WTC11 (cell line): ENCODE data around the gene CACNB1.
A peak's percentile ranks its signal among the peaks of the same experiment; 100 is the strongest.

Source experiments
- CTCF ChIP-seq: fragments of 200-600 bp; IDR thresholded peaks from 2 replicates; pipeline ENCODE4 v1.8.0; 2022; ENCODE audit warnings: antibody characterized with exemption
- JUN ChIP-seq: sonication (generic); formaldehyde crosslinking; IDR thresholded peaks from 2 replicates; pipeline ENCODE4 v1.8.0; 2023; ENCODE audit warnings: mild to moderate bottlenecking, missing genetic modification reagents
- MXD4 ChIP-seq: fragments of 250-450 bp; sonication (Bioruptor Pico); IDR thresholded peaks from 2 replicates; pipeline ENCODE4 v1.8.0; 2021; ENCODE audit warnings: mild to moderate bottlenecking, moderate library complexity, borderline replicate concordance
- TCF7 ChIP-seq: sonication (generic); formaldehyde crosslinking; IDR thresholded peaks from 2 replicates; pipeline ENCODE4 v1.8.0; 2022; ENCODE audit warnings: mild to moderate bottlenecking, low read depth, missing genetic modification reagents, moderate library complexity
- TP53 ChIP-seq: sonication (generic); formaldehyde crosslinking; IDR thresholded peaks from 2 replicates; pipeline ENCODE4 v1.8.1; 2023; ENCODE audit warnings: mild to moderate bottlenecking, missing genetic modification reagents

- TF ChIP-seq CTCF (peak; percentile 94), JUN (CRISPR knock-in tag) (no peak), MXD4 (CRISPR knock-in tag) (no peak), TCF7 (CRISPR knock-in tag) (no peak), TP53 (CRISPR knock-in tag) (no peak)
Observed at GRCh38 chr17:39244600-39245570, 47.4 kb upstream of the CACNB1 start.
